DMS114 treated with DMSO at 0.1 percent for 48 hours (cell line): Measurements from ENCODE around the gene CFAP58.

Source experiments
- DNase-seq: peaks from one replicate; lab custom pipeline; 2025; ENCODE audit not compliant: unreplicated experiment; lab: John Stamatoyannopoulos, UW

CFAP58 gene

GRCh38 chr10:104321725-104322415, 31.8 kb upstream of the CFAP58 start:
- no peak for DNase-seq

- DNase-seq = no peak
These were observed 31.2 kb upstream of the CFAP58 start for GRCh38 chr10:104322416-104322782.

GRCh38 chr10:104323085-104323484, 30.5 kb upstream of the CFAP58 start:
- DNase-seq = no peak

GRCh38 chr10:104323760-104324201, 29.9 kb upstream of the CFAP58 start:
- DNase-seq = no peak

- no peak for DNase-seq
These were observed 29.4 kb upstream of the CFAP58 start for GRCh38 chr10:104324221-104324686.

- DNase-seq = no peak
These were observed 28.7 kb upstream of the CFAP58 start for GRCh38 chr10:104324931-104325330.

- DNase-seq = no peak
These were observed 27.9 kb upstream of the CFAP58 start for GRCh38 chr10:104325436-104326435.

- no peak for DNase-seq
These were observed 26.5 kb upstream of the CFAP58 start for GRCh38 chr10:104326991-104327610.

GRCh38 chr10:104327745-104328645, 25.6 kb upstream of the CFAP58 start:
- no peak for DNase-seq

- DNase-seq = no peak
These were observed 25.1 kb upstream of the CFAP58 start for GRCh38 chr10:104328646-104328895.

GRCh38 chr10:104328896-104329710, 24.5 kb upstream of the CFAP58 start:
- DNase-seq = no peak

GRCh38 chr10:104329735-104330134, 23.9 kb upstream of the CFAP58 start:
- DNase-seq = no peak

- DNase-seq = no peak
These were observed 23.2 kb upstream of the CFAP58 start for GRCh38 chr10:104330168-104331110.

GRCh38 chr10:104331208-104331838, 22.3 kb upstream of the CFAP58 start:
- DNase-seq = no peak

- no peak for DNase-seq
These were observed 21.2 kb upstream of the CFAP58 start for GRCh38 chr10:104332243-104333031.

GRCh38 chr10:104333032-104333727, 20.5 kb upstream of the CFAP58 start:
- no peak for DNase-seq
